Effector memory CD8-positive, alpha-beta T cell (primary cell): ENCODE results near the gene GPBP1L1.
"Not testable (repeated sequence)": the region's sequence is repeated elsewhere in the genome, so short reads cannot be mapped to it uniquely, and the experiment has no call there.

Experiments
- ATAC-seq: fragments of 150-1000 bp; cut with Tn5 transposase; replicated peaks from 2 replicates; pipeline ENCODE4 v1.10.0; 2021; ENCODE audit warnings: mild to moderate bottlenecking, moderate library complexity
- DNase-seq, 3 experiments: peaks; one replicate each; pipeline ENCODE4 v3.0.0; 2021
- H3K27ac Mint-ChIP-seq, 2 donors: one replicate each; pipeline ENCODE4 v1.8.0; 2022; ENCODE audit warnings: mild to moderate bottlenecking in 2 of 2, mixed read lengths in 2 of 2, moderate library complexity in 2 of 2
- H3K27me3 Mint-ChIP-seq, 2 donors: one replicate each; pipeline ENCODE4 v1.8.0; 2022; ENCODE audit warnings: mixed read lengths in 2 of 2
- H3K36me3 Mint-ChIP-seq: one replicate; pipeline ENCODE4 v1.8.0; 2022; ENCODE audit warnings: mild to moderate bottlenecking, moderate library complexity, mixed read lengths; ENCODE audit not compliant: insufficient read depth
- H3K4me1 Mint-ChIP-seq, 2 donors: one replicate each; pipeline ENCODE4 v1.8.0; 2022; ENCODE audit warnings: low read depth in 2 of 2, mixed read lengths in 2 of 2
- H3K4me3 Mint-ChIP-seq, 2 donors: one replicate each; pipeline ENCODE4 v1.8.0; 2022; ENCODE audit warnings: mild to moderate bottlenecking in 2 of 2, mixed read lengths in 2 of 2, moderate library complexity in 2 of 2
- H3K9me3 Mint-ChIP-seq, 2 donors: one replicate each; pipeline ENCODE4 v1.8.0; 2022; ENCODE audit warnings: mixed read lengths in 2 of 2

The GPBP1L1 gene

GRCh38 chr1:45617618-45618017, 68.7 kb downstream of the GPBP1L1 start:
- DNase-seq (no peak), ATAC-seq (no peak)
- Mint-ChIP-seq H3K9me3 (no peaks in the 10 kb centered on the region), H3K4me1 (no peaks in the 10 kb centered on the region), H3K27ac (peak overlapping the region; percentile 6 to 72), H3K27me3 (no peaks in the 10 kb centered on the region), H3K4me3 (no peak overlapping the region), H3K36me3 (peaks cover 64% of the 10 kb centered on the region)

GRCh38 chr1:45615885-45616284, 70.4 kb downstream of the GPBP1L1 start:
- no peak for ATAC-seq
- Mint-ChIP-seq H3K36me3 (peaks cover 69% of the 10 kb centered on the region), H3K27me3 (no peaks in the 10 kb centered on the region), H3K4me1 (no peaks in the 10 kb centered on the region), H3K4me3 (no peak overlapping the region), H3K9me3 (no peaks in the 10 kb centered on the region), H3K27ac (peak overlapping the region; percentile 26 to 35)
- no peak for DNase-seq

GRCh38 chr1:45612941-45613579, 73.3 kb downstream of the GPBP1L1 start:
- Mint-ChIP-seq H3K4me3 (no peak overlapping the region), H3K27me3 (no peaks in the 10 kb centered on the region), H3K9me3 (no peaks in the 10 kb centered on the region), H3K27ac (peak overlapping the region in 1 of 2 donors; percentile 41), H3K4me1 (peaks cover 0 to 2% of the 10 kb centered on the region in 2 donors), H3K36me3 (peaks cover 83% of the 10 kb centered on the region)
- DNase-seq: no peak
- no peak for ATAC-seq

GRCh38 chr1:45610589-45611226, 75.6 kb downstream of the GPBP1L1 start:
- peak overlapping the region in 1 of 2 donors; percentile 79 for H3K27ac Mint-ChIP-seq
- H3K36me3 Mint-ChIP-seq: peaks cover 80% of the 10 kb centered on the region
- H3K27me3 Mint-ChIP-seq: no peaks in the 10 kb centered on the region
- no peaks in the 10 kb centered on the region for H3K9me3 Mint-ChIP-seq
- no peak for ATAC-seq
- peaks cover 4 to 6% of the 10 kb centered on the region in 2 donors for H3K4me1 Mint-ChIP-seq
- no peak overlapping the region for H3K4me3 Mint-ChIP-seq
- DNase-seq: no peak

DNA sequence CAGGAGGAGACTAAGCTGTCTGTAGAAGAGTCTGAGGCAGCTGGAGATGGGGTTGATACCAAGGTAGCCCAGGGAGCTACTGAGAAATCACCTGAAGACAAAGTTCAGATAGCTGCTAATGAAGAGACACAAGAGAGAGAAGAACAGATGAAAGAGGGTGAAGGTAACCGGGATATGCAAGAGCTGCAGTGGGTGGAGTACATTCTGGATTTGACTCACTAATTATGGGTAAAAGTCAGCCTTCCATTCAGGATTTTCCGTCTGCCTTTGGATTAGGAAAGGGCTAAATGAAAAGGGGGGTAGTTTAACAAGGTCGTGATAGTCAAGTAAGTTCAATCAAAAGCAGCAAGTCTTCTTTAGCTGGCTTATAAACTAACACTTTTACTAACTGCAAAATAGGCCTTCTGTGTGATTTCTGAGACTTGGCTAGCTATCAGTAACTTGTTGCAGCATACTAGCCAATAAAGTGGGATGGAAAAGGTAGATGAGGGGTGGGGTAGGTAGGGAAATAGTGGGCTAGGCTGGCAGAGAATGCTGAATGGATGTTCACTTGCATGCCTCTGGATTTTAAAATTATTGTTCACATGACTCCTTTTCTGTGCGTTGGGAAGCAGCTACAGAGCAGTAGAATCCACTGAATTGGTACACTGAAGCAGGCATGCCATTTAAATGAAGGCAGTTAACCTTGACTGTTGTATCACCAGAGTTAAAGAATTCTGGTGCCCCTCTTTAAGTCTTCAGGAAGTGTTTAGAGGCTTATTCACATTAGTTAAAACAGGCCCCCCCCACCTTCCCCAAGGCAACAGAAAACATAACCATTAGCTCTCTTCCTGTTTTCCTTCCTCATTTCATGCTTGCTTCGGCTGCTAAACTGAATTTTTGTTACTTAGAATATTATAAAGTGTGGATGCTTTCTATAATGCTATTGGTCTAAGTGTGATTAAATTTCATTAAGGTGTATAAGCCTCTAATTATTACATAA, 77.9 kb downstream of the GPBP1L1 start:
- H3K4me3 Mint-ChIP-seq: no peak overlapping the region

DNA sequence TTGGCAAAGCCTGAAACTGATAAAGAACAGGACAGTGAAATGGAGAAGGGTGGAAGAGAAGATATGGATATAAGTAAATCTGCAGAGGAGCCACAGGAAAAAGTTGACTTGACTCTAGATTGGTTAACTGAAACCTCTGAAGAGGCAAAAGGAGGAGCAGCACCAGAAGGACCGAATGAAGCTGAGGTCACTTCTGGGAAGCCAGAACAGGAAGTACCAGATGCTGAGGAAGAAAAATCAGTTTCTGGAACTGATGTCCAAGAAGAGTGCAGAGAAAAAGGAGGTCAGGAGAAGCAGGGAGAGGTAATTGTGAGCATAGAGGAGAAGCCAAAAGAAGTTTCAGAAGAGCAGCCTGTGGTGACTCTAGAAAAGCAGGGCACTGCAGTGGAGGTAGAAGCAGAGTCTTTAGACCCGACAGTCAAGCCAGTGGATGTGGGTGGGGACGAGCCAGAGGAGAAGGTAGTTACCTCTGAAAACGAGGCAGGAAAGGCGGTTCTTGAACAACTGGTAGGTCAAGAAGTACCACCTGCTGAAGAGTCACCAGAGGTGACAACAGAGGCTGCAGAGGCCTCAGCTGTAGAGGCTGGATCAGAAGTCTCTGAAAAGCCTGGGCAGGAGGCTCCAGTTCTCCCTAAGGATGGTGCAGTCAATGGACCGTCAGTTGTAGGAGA, 78.8 kb downstream of the GPBP1L1 start:
- peaks cover 6 to 11% of the 10 kb centered on the region in 2 donors for H3K4me1 Mint-ChIP-seq
- DNase-seq (no peak), ATAC-seq (no peak)
- H3K27me3 Mint-ChIP-seq: no peaks in the 10 kb centered on the region
- no peak overlapping the region for H3K4me3 Mint-ChIP-seq
- no peaks in the 10 kb centered on the region for H3K9me3 Mint-ChIP-seq
- peak overlapping the region; percentile 19 to 30 for H3K27ac Mint-ChIP-seq
- peaks cover 82% of the 10 kb centered on the region for H3K36me3 Mint-ChIP-seq

More for the DNA sequence above, 77.9 kb downstream of the GPBP1L1 start:
- Mint-ChIP-seq H3K36me3 (peaks cover 78% of the 10 kb centered on the region), H3K27ac (peak overlapping the region; percentile 19 to 30), H3K4me1 (peaks cover 6 to 11% of the 10 kb centered on the region in 2 donors), H3K9me3 (no peaks in the 10 kb centered on the region), H3K27me3 (no peaks in the 10 kb centered on the region)
- ATAC-seq (no peak), DNase-seq (no peak)

- peaks cover 16 to 35% of the 10 kb centered on the region in 2 donors for H3K4me1 Mint-ChIP-seq
- ATAC-seq (no peak), DNase-seq (no peak)
- no peak overlapping the region for H3K4me3 Mint-ChIP-seq
- H3K36me3 Mint-ChIP-seq: peaks cover 72% of the 10 kb centered on the region
- no peaks in the 10 kb centered on the region for H3K27me3 Mint-ChIP-seq
- H3K9me3 Mint-ChIP-seq: no peaks in the 10 kb centered on the region
- no peak overlapping the region for H3K27ac Mint-ChIP-seq
Measured at GRCh38 chr1:45604239-45604638, 82.1 kb downstream of the GPBP1L1 start.

GRCh38 chr1:45596765-45597164, 89.6 kb downstream of the GPBP1L1 start:
- not testable (repeated sequence) for DNase-seq, ATAC-seq, H3K27me3 Mint-ChIP-seq, H3K4me3 Mint-ChIP-seq, H3K9me3 Mint-ChIP-seq
- Mint-ChIP-seq H3K36me3 (peaks cover 65% of the 10 kb centered on the region), H3K27ac (peak overlapping the region in 1 of 2 donors; percentile 23), H3K4me1 (peaks cover 17 to 34% of the 10 kb centered on the region in 2 donors)

GRCh38 chr1:45594412-45594811, 91.9 kb downstream of the GPBP1L1 start:
- Mint-ChIP-seq H3K27ac (peak overlapping the region in 1 of 2 donors; percentile 44), H3K36me3 (peaks cover 69% of the 10 kb centered on the region), H3K4me1 (peaks cover 8 to 20% of the 10 kb centered on the region in 2 donors), H3K9me3 (no peaks in the 10 kb centered on the region), H3K27me3 (no peaks in the 10 kb centered on the region), H3K4me3 (no peak overlapping the region)
- DNase-seq (no peak), ATAC-seq (no peak)

- peak overlapping the region in 1 of 2 donors; percentile 5 for H3K27ac Mint-ChIP-seq
- no peak overlapping the region for H3K4me3 Mint-ChIP-seq
- peaks cover 72% of the 10 kb centered on the region for H3K36me3 Mint-ChIP-seq
- no peak for DNase-seq
- no peak for ATAC-seq
- no peaks in the 10 kb centered on the region for H3K9me3 Mint-ChIP-seq
- H3K27me3 Mint-ChIP-seq: no peaks in the 10 kb centered on the region
- peaks cover 18 to 31% of the 10 kb centered on the region in 2 donors for H3K4me1 Mint-ChIP-seq
Measured at GRCh38 chr1:45589861-45590260, 96.5 kb downstream of the GPBP1L1 start.

DNA sequence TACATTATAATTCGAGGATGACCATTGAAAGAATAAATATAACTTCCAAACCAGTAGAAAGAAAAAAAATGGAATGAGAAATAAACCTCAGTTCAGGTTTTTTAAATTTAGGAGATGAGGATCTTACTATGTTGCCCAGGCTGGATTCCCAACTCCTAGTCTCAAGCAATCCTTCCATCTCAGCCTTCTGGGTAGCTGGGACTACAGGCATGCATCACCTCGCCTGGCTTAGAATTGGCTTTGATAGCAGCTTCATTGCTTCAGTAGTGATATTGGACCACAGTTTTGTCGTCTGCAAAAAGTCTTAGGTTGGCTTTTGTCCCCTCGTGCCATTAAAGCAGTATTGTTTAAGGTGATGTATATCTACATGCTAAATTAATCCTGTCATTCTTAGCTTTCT, 99.6 kb downstream of the GPBP1L1 start:
- DNase-seq (no peak), ATAC-seq (no peak)
- Mint-ChIP-seq H3K27ac (peak overlapping the region; percentile 98), H3K4me1 (peaks cover 27 to 40% of the 10 kb centered on the region in 2 donors), H3K4me3 (peak overlapping the region; percentile 100), H3K36me3 (peaks cover 56% of the 10 kb centered on the region), H3K9me3 (no peaks in the 10 kb centered on the region), H3K27me3 (no peaks in the 10 kb centered on the region)

GRCh38 chr1:45585496-45586075, 100.7 kb downstream of the GPBP1L1 start:
- DNase-seq (no peak), ATAC-seq (no peak)
- Mint-ChIP-seq H3K9me3 (no peaks in the 10 kb centered on the region), H3K27ac (peak overlapping the region; percentile 98), H3K36me3 (peaks cover 54% of the 10 kb centered on the region), H3K4me3 (peak overlapping the region; percentile 100), H3K4me1 (peaks cover 27 to 36% of the 10 kb centered on the region in 2 donors), H3K27me3 (no peaks in the 10 kb centered on the region)

GRCh38 chr1:45585110-45585426, 101.3 kb downstream of the GPBP1L1 start:
- H3K36me3 Mint-ChIP-seq: peaks cover 52% of the 10 kb centered on the region
- H3K4me3 Mint-ChIP-seq: peak overlapping the region; percentile 100
- DNase-seq (no peak), ATAC-seq (no peak)
- H3K27ac Mint-ChIP-seq: peak overlapping the region; percentile 98
- H3K27me3 Mint-ChIP-seq: no peaks in the 10 kb centered on the region
- H3K4me1 Mint-ChIP-seq: peaks cover 27 to 36% of the 10 kb centered on the region in 2 donors
- no peaks in the 10 kb centered on the region for H3K9me3 Mint-ChIP-seq
